Ascending aorta (tissue), 2 donors: ENCODE measurements around the gene PLSCR4. TPM values are rescaled to one million over a fixed set of nuclear protein-coding genes. Genes with fewer than 3 reads are reported as not detected.
A peak's percentile ranks its signal among the peaks of the same experiment; 100 is the strongest.

ENCODE experiments used
- DNase-seq, 2 donors: peaks; one replicate each; pipeline ENCODE4 v3.0.0-alpha.2; 2019; ENCODE audit warnings: low spot score in 2 of 2
- H3K27ac ChIP-seq, 2 donors: fragments of 200-600 bp; sonication (generic); one replicate each; pipeline ENCODE4 v1.5.1; 2016 to 2017; ENCODE audit warnings: mild to moderate bottlenecking in 1 of 2
- H3K27me3 ChIP-seq: fragments of 200-600 bp; sonication (generic); one replicate; pipeline ENCODE4 v1.5.1; 2017
- H3K36me3 ChIP-seq, 2 donors: fragments of 200-600 bp; sonication (generic); one replicate each; pipeline ENCODE4 v1.5.1; 2016
- H3K4me1 ChIP-seq, 2 donors: fragments of 200-600 bp; sonication (generic); one replicate each; pipeline ENCODE4 v1.5.1; 2016 to 2017; ENCODE audit warnings: mild to moderate bottlenecking in 1 of 2
- H3K4me3 ChIP-seq, 2 donors: fragments of 200-600 bp; sonication (generic); one replicate each; pipeline ENCODE4 v1.5.1; 2016 to 2017; ENCODE audit warnings: mild to moderate bottlenecking in 1 of 2
- H3K9me3 ChIP-seq, 2 donors: fragments of 200-600 bp; sonication (generic); one replicate each; pipeline ENCODE4 v1.5.1; 2016
- intact Hi-C: fragments of 100-400 bp; cut with DNase I; formaldehyde crosslinking; loops from one replicate; pipeline ENCODE4 v1.15.1; 2023
- total RNA-seq: library from RNA; depleted of rRNA; stranded (reverse); fragments of >200 nt; gene quantifications from one replicate; pipeline ENCODE4 v1.1.0, GENCODE V29; 2016
- TF ChIP-seq, protein P1 (sequence below), 3 experiments: fragments of 200-600 bp in 2 of 3; fragments of 450-650 bp in 1 of 3; sonication (generic) in 2 of 3; IDR thresholded peaks; one replicate each; pipeline ENCODE4 v1.5.1; 2016 to 2019; ENCODE audit warnings: antibody characterized with exemption in 3 of 3, mild to moderate bottlenecking in 1 of 3, moderate library complexity in 1 of 3

Gene PLSCR4
- total RNA-seq, 1 donor from 2014 or later = 87.2 TPM

DNA sequence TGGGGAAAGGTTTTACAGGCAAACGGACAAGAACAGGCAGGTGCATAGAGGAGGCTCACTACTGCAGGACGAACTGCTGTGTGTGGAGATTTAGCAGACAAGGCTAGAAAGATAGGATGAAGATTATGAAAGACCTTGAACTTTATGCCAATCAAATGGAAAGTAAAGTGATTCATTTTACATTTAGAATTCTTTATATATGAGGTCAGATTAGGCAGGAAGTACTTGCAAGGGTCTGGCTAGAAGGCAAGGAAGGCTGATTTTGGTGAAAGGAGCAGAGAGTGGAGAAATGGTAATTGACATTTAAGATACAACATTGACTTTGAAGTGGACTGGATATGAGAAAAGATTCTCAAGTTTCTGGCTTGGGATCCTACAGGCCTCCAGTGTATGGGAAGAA, 33.6 kb downstream of the PLSCR4 start:
- Histone ChIP-seq H3K4me3 (no peak overlapping the region), H3K27me3 (no peaks in the 10 kb centered on the region), H3K4me1 (peaks cover 0 to 12% of the 10 kb centered on the region in 2 donors), H3K36me3 (peaks cover 3 to 26% of the 10 kb centered on the region in 2 donors), H3K9me3 (no peaks in the 10 kb centered on the region), H3K27ac (peak overlapping the region in 1 of 2 donors; percentile 8)
- intact Hi-C loops = no loop called here
- DNase-seq = no peak
- TF ChIP-seq, protein P1, sequence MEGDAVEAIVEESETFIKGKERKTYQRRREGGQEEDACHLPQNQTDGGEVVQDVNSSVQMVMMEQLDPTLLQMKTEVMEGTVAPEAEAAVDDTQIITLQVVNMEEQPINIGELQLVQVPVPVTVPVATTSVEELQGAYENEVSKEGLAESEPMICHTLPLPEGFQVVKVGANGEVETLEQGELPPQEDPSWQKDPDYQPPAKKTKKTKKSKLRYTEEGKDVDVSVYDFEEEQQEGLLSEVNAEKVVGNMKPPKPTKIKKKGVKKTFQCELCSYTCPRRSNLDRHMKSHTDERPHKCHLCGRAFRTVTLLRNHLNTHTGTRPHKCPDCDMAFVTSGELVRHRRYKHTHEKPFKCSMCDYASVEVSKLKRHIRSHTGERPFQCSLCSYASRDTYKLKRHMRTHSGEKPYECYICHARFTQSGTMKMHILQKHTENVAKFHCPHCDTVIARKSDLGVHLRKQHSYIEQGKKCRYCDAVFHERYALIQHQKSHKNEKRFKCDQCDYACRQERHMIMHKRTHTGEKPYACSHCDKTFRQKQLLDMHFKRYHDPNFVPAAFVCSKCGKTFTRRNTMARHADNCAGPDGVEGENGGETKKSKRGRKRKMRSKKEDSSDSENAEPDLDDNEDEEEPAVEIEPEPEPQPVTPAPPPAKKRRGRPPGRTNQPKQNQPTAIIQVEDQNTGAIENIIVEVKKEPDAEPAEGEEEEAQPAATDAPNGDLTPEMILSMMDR (IDR thresholded peaks at IDR 0.05) = no peak

DNA sequence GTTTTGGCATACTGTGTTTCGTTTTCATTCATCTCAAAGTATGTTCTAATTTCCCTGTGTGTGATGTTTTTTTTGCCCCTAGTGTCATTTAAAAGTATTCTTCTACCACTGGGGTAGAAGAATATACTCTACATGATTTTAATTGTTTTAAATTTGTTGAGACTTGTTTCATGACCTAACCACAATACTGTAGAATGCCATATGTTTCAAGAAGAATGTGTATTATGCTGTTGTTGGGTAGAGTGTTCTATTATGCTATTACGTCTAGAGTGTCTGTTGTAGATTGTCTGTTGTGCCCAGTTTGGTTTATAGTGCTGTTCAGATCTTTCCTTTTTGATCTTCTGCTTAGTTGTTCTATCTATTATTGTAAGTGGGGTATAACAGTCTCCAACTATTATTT, 36.4 kb downstream of the PLSCR4 start:
- Histone ChIP-seq H3K4me1 (peaks cover 0 to 2% of the 10 kb centered on the region in 2 donors), H3K9me3 (no peaks in the 10 kb centered on the region), H3K27ac (no peak overlapping the region), H3K4me3 (no peak overlapping the region), H3K36me3 (peaks cover 3 to 26% of the 10 kb centered on the region in 2 donors), H3K27me3 (no peaks in the 10 kb centered on the region)
- no peak for DNase-seq
- intact Hi-C loops = no loop called here
- TF ChIP-seq, protein P1 (IDR thresholded peaks at IDR 0.05) = no peak

DNA sequence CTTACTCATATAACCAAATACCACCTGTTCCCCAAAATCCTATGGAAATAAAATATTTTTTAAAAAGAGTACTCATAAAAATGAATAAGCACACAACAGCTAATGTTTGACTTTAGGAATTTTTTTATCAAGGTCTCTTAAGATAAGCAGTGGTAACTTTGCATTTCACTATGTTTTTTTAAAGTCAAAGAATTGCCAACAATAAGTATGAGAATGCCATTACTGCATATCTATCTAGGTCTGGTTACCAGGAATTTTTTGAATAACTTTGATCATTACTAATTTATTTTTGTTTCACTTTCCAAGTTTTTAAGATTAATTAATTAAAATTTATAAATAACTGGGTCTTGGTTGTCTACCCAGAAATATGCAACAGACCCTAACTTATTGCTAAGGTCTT, 41.5 kb downstream of the PLSCR4 start:
- DNase-seq = no peak
- TF ChIP-seq, protein P1 (IDR thresholded peaks at IDR 0.05) = no peak
- Histone ChIP-seq H3K4me1 (peaks cover 0 to 2% of the 10 kb centered on the region in 2 donors), H3K4me3 (no peak overlapping the region), H3K9me3 (no peaks in the 10 kb centered on the region), H3K36me3 (peaks cover 18 to 35% of the 10 kb centered on the region in 2 donors), H3K27ac (peak overlapping the region; percentile 33 to 61), H3K27me3 (no peaks in the 10 kb centered on the region)
- intact Hi-C loops = no loop called here

DNA sequence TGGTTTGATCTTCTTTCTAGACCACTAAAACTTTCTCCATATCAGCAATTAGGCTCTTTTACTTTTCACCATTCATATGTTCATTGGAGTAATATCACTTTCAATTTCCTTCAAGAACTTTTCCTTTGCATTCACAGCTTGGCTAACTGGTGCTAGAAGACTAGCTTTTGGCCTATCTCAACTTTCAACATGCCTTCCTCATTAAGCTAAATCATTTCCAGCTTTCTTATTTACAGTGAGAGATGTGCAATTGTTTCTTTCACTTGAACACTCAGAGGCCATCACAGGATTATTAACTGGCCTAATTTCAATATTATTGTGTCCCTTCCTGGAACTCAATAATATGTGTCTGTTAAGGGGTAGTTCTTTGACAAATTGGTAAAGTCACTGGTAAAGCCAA, 47.1 kb downstream of the PLSCR4 start:
- peaks cover 0 to 6% of the 10 kb centered on the region in 2 donors for H3K4me1 ChIP-seq
- H3K4me3 ChIP-seq = no peak overlapping the region
- no peaks in the 10 kb centered on the region for H3K9me3 ChIP-seq
- no peak for DNase-seq
- TF ChIP-seq, protein P1 (IDR thresholded peaks at IDR 0.05) = no peak
- intact Hi-C loops = no loop called here
- no peak overlapping the region for H3K27ac ChIP-seq
- H3K36me3 ChIP-seq = peaks cover 30 to 34% of the 10 kb centered on the region in 2 donors
- no peaks in the 10 kb centered on the region for H3K27me3 ChIP-seq

DNA sequence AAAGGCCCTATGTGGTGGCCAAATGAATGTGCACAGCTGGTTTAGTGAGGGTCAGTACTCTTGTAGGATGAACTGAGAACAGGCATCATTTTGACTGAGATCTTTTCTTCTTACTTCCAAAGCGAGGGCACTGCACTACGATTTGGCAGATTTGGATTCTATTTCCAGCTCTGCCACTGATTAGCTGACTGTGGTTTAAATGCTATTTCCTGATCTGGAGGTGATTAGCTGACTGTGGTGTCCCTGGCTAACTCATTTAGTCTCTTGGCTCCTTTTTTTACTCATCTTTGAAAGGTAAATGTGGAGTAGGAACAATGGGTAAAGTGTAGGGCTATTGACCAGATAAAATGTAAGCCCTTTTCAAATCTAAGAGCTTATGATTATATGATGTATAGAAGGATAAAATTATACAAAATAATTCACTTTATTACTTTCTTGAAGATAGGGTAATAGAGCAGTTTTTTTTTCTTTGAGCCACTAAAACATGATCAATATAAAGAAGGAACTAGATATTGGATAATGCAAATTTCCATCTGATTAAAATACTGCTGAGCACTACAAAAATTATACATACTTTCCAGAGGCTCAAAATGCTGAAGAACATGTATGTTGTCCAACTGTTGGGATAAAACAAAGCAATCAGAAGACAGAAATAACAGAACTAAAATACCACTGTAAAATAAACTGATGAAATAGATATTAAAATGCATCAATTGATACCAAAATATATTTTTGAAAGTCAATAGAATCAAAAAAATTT, 50.3 kb downstream of the PLSCR4 start:
- TF ChIP-seq, protein P1 (IDR thresholded peaks at IDR 0.05) = no peak
- H3K36me3 ChIP-seq = peaks cover 16 to 21% of the 10 kb centered on the region in 2 donors
- no peaks in the 10 kb centered on the region for H3K27me3 ChIP-seq
- intact Hi-C loops = no loop called here
- peak overlapping the region in 1 of 2 donors; percentile 27 for H3K27ac ChIP-seq
- H3K4me1 ChIP-seq = peaks cover 5 to 7% of the 10 kb centered on the region in 2 donors
- no peaks in the 10 kb centered on the region for H3K9me3 ChIP-seq
- H3K4me3 ChIP-seq = no peak overlapping the region
- no peak for DNase-seq
